Nephron progenitor cell (in vitro differentiated cells): ENCODE data around the gene ANGEL2.

Experiments used
- DNase-seq: peaks from one replicate; pipeline ENCODE4 v3.0.0; 2021
- H3K27ac Mint-ChIP-seq: 2 replicates; pipeline ENCODE4 v1.8.0; 2021; ENCODE audit warnings: mild to moderate bottlenecking, moderate library complexity, mixed read lengths
- H3K27me3 Mint-ChIP-seq: 2 replicates; pipeline ENCODE4 v1.8.0; 2021; ENCODE audit warnings: mild to moderate bottlenecking, low read depth, mixed read lengths; ENCODE audit not compliant: poor library complexity
- H3K36me3 Mint-ChIP-seq: 2 replicates; pipeline ENCODE4 v1.8.0; 2021; ENCODE audit warnings: low read depth, mixed read lengths
- H3K4me1 Mint-ChIP-seq: 2 replicates; pipeline ENCODE4 v1.8.0; 2021; ENCODE audit warnings: mixed read lengths
- H3K4me3 Mint-ChIP-seq: 2 replicates; pipeline ENCODE4 v1.8.0; 2021; ENCODE audit warnings: mild to moderate bottlenecking, moderate library complexity, mixed read lengths
- H3K9me3 Mint-ChIP-seq: 2 replicates; pipeline ENCODE4 v1.8.0; 2021; ENCODE audit warnings: mild to moderate bottlenecking, moderate library complexity, mixed read lengths
- TF ChIP-seq, protein P1 (sequence below): fragments of 200-600 bp; sonication (generic); IDR thresholded peaks from 2 replicates; pipeline ENCODE4 v1.5.0; 2021; ENCODE audit warnings: antibody characterized with exemption

ANGEL2 gene

DNA sequence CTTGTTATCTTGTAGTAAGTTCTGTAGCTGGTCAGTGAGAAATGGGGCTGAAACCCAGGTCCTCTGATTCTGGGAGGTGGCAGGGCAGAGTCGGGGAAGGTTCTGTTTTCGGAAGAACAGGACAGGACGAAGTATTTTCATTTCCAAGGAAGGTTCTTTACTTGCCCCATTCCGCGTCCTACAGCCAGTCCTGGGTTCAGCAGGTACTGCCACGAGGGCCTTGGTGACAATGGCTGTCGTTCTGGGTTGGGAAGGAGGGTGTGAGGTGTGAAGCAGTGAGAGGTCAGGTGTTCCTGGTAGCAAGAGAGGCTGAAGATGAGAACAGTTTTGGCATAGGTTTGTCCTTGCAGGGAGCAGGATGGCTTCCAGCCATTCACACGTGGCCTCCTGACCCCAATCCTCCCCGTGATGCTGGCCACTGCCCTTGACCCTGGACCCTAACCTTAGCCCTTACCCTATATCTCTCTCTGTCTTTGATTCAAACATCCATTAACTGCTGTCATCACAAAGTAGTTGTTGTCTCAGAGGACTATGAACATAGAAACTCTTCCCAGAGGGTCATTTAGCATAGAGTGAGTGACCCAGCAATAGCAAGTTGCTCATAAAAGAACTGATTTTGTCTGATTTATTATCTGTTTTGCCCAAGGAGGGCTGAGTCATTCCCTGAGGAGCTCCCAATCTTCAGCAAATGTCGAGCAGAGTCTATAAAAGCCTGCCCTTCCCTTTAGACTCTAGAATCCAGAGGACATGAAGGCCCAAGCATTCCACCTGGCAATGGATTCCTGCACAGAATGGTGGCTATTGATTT is 40.4 kb downstream of the ANGEL2 start:
- Mint-ChIP-seq H3K27me3 (peaks cover 4% of the 10 kb centered on the region), H3K27ac (no peak overlapping the region), H3K4me1 (peaks cover 83% of the 10 kb centered on the region), H3K4me3 (no peak overlapping the region), H3K36me3 (peaks cover 94% of the 10 kb centered on the region), H3K9me3 (no peaks in the 10 kb centered on the region)
- no peak for DNase-seq
- TF ChIP-seq, protein P1, sequence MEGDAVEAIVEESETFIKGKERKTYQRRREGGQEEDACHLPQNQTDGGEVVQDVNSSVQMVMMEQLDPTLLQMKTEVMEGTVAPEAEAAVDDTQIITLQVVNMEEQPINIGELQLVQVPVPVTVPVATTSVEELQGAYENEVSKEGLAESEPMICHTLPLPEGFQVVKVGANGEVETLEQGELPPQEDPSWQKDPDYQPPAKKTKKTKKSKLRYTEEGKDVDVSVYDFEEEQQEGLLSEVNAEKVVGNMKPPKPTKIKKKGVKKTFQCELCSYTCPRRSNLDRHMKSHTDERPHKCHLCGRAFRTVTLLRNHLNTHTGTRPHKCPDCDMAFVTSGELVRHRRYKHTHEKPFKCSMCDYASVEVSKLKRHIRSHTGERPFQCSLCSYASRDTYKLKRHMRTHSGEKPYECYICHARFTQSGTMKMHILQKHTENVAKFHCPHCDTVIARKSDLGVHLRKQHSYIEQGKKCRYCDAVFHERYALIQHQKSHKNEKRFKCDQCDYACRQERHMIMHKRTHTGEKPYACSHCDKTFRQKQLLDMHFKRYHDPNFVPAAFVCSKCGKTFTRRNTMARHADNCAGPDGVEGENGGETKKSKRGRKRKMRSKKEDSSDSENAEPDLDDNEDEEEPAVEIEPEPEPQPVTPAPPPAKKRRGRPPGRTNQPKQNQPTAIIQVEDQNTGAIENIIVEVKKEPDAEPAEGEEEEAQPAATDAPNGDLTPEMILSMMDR: no peak

- peaks cover 94% of the 10 kb centered on the region for H3K36me3 Mint-ChIP-seq
- H3K4me1 Mint-ChIP-seq: peaks cover 83% of the 10 kb centered on the region
- H3K27ac Mint-ChIP-seq: no peak overlapping the region
- TF ChIP-seq, protein P1: no peak
- H3K27me3 Mint-ChIP-seq: peaks cover 4% of the 10 kb centered on the region
- no peak overlapping the region for H3K4me3 Mint-ChIP-seq
- no peaks in the 10 kb centered on the region for H3K9me3 Mint-ChIP-seq
- DNase-seq: no peak
Observed at GRCh38 chr1:212974711-212975110, 41.0 kb downstream of the ANGEL2 start.

DNA sequence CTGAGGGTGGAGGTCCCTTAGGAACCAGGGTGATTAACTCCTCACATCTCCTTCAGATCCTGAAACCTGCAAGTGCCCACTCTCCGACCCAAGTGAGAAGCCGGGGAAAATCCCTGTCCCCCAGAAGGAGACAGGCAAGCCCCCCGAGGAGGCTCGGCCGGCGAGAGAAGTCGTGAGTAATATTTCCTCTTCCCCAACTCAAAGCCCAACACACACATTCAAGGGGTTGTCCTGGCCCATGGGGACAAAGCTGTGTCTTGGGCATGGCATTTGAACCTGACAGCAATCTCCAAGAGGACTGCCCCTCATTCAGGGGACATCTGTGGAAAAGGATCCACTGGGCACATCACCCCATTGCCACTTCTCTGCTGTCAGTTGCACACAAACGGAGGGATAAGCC is 41.8 kb downstream of the ANGEL2 start:
- DNase-seq: no peak
- Mint-ChIP-seq H3K4me3 (no peak overlapping the region), H3K27ac (no peak overlapping the region)

GRCh38 chr1:212973426-212973825 is 42.2 kb downstream of the ANGEL2 start:
- H3K4me1 Mint-ChIP-seq: peaks cover 83% of the 10 kb centered on the region

More for the DNA sequence above, 41.8 kb downstream of the ANGEL2 start:
- Mint-ChIP-seq H3K4me1 (peaks cover 83% of the 10 kb centered on the region), H3K9me3 (no peaks in the 10 kb centered on the region), H3K36me3 (peaks cover 90% of the 10 kb centered on the region), H3K27me3 (peaks cover 4% of the 10 kb centered on the region)
- TF ChIP-seq, protein P1: no peak

DNA sequence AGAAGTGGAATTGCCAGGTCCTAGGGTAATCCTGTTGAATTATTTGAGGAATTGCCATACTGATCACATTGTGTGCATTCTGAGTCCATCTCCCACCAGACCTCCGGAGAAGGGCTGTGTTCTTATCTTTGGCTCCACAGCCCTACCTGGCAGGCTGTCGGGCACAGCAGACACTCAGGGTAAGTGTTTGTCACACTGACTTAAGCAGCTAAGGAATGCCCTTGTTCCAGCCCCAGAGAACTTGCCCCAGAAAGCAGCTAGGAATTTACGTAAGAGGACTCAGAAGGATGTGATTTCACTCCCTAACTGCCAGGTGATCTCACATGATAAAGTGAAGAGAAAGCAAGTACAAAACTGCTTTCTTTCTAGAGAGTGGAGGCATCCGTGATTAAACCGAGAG is 44.4 kb downstream of the ANGEL2 start:
- DNase-seq: no peak
- H3K36me3 Mint-ChIP-seq: peaks cover 83% of the 10 kb centered on the region
- no peak overlapping the region for H3K27ac Mint-ChIP-seq
- H3K4me1 Mint-ChIP-seq: peaks cover 91% of the 10 kb centered on the region
- peaks cover 4% of the 10 kb centered on the region for H3K27me3 Mint-ChIP-seq
- TF ChIP-seq, protein P1: no peak
- no peak overlapping the region for H3K4me3 Mint-ChIP-seq
- no peaks in the 10 kb centered on the region for H3K9me3 Mint-ChIP-seq

More at GRCh38 chr1:212973426-212973825, 42.2 kb downstream of the ANGEL2 start:
- Mint-ChIP-seq H3K9me3 (no peaks in the 10 kb centered on the region), H3K27me3 (peaks cover 4% of the 10 kb centered on the region), H3K4me3 (no peak overlapping the region), H3K36me3 (peaks cover 85% of the 10 kb centered on the region), H3K27ac (no peak overlapping the region)
- TF ChIP-seq, protein P1: no peak
- DNase-seq: no peak

GRCh38 chr1:212970085-212970484 is 45.6 kb downstream of the ANGEL2 start:
- DNase-seq: peak; percentile 25
- Mint-ChIP-seq H3K9me3 (no peaks in the 10 kb centered on the region), H3K36me3 (peaks cover 80% of the 10 kb centered on the region), H3K4me1 (peaks cover 87% of the 10 kb centered on the region), H3K27ac (peak overlapping the region; percentile 97), H3K4me3 (peak overlapping the region; percentile 59), H3K27me3 (no peaks in the 10 kb centered on the region)
- TF ChIP-seq, protein P1: no peak
